ENCODE data around the gene MET. TPM values are rescaled to one million over a fixed set of nuclear protein-coding genes. Genes with fewer than 3 reads are reported as not detected.
A peak's percentile ranks its signal among the peaks of the same experiment; 100 is the strongest.

MET gene
- total RNA-seq, 1 experiment from 2014 or later, result 8.3 TPM

DNA sequence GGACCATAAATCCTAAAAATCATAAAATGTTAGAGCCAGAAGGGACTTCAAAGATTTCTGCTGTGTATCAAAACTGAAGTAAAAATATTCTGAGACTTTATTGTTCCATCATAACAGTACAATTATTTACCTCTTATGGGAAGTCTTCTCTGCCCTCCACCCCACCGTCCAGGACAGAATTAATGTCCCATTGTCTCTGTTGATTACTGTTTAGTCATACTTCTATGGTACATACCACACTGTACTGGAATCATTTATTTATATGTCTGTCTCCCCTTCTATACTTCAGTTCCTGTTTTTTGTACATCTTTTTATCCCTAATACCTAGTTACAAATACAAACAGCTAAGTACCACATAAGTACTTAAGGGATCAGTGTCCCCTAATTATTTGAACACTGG is 98.9 kb downstream of the MET start:
- Histone ChIP-seq H3K9me3 (replicated peaks) (no peaks in the 10 kb centered on the region), H3K27ac (peak overlapping the region; percentile 8; the same call in 1 of the 2 replicates), H3K27me3 (replicated peaks) (no peaks in the 10 kb centered on the region), H3K4me1 (replicated peaks) (peaks cover 33% of the 10 kb centered on the region), H3K36me3 (no peaks in the 10 kb centered on the region), H3K4me3 (no peak overlapping the region)
- DNase-seq (ENCODE audit: low read depth in 1 of 2, low spot score in 2 of 2), result no peak

DNA sequence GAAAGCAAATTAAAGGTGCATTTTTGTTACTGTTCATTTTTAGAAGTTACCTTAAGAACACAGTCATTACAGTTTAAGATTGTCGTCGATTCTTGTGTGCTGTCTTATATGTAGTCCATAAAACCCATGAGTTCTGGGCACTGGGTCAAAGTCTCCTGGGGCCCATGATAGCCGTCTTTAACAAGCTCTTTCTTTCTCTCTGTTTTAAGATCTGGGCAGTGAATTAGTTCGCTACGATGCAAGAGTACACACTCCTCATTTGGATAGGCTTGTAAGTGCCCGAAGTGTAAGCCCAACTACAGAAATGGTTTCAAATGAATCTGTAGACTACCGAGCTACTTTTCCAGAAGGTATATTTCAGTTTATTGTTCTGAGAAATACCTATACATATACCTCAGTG is 99.6 kb downstream of the MET start:
- Histone ChIP-seq H3K27me3 (replicated peaks) (no peaks in the 10 kb centered on the region), H3K9me3 (replicated peaks) (no peaks in the 10 kb centered on the region), H3K27ac (peak overlapping the region; percentile 8; the same call in 1 of the 2 replicates), H3K4me1 (replicated peaks) (peaks cover 40% of the 10 kb centered on the region), H3K4me3 (no peak overlapping the region), H3K36me3 (no peaks in the 10 kb centered on the region)
- DNase-seq (ENCODE audit: low read depth in 1 of 2, low spot score in 2 of 2), result no peak

DNA sequence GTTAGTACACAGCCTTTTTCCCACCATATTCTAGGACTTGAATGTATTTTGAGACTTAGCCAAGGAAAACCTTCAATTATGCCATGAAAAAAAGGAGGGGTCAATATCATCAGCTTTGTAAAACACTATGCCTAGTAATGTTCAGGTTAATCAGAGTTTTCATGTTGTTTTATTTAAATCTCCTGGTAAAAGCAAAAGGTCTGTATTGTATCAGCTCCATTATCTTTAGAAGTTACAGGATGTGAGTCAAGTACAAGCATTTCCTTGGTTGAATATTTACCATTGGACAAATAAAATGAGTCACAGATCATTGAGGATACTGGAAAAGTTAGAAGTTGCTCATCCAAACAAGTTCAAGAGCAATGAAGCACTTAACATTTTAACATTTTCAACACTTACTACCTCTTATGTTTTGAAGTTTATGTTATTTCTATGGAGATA is 100.4 kb downstream of the MET start:
- Histone ChIP-seq H3K4me1 (replicated peaks) (peaks cover 45% of the 10 kb centered on the region), H3K9me3 (replicated peaks) (no peaks in the 10 kb centered on the region), H3K27ac (peak overlapping the region; percentile 31; the same call in 1 of the 2 replicates), H3K27me3 (replicated peaks) (no peaks in the 10 kb centered on the region), H3K36me3 (no peaks in the 10 kb centered on the region), H3K4me3 (no peak overlapping the region)
- DNase-seq (ENCODE audit: low read depth in 1 of 2, low spot score in 2 of 2), result peak in 1 of 2 experiments; percentile 37

DNA sequence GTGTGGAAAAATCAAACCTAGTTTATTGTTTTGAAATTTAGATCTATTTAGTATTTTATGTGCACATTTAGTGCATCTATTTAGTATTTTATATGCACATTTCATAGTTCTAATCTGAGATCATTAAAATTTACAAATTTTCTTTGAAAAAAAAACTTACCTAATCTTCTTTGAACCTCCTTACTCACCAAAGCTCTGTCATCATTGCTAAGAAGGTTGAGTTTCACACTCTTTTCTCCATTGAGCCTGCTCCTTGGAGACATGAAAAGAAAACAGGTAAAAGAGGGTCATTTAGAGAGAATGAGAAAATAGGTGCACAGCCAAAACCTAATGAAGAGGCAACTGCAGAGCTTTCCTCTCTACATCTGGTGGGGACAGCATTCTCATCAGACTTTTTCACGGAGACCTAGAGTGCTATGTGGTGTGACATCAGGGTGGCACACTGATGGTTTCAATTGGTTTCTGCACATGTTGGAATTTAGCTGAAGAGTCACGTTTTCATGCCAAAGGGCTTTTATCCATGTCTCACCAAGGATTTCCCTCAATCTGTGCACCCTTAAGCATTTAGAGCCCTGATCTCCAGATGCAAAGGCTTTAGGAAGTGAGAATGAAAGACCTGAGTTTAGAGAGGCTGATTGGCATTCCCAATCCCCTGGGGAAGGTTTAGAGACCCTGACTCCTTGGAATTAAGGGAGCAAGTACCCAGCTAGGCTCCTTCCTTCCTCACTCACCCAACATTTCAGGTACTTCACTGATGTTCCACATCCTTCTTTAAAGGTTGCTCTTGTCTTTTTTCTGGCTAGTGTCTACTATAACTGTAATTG is 101.1 kb downstream of the MET start:
- no peaks in the 10 kb centered on the region for H3K27me3 ChIP-seq (replicated peaks)
- DNase-seq (ENCODE audit: low read depth in 1 of 2, low spot score in 2 of 2), result no peak
- H3K27ac ChIP-seq, result no peak overlapping the region
- peaks cover 52% of the 10 kb centered on the region for H3K4me1 ChIP-seq (replicated peaks)
- H3K36me3 ChIP-seq, result no peaks in the 10 kb centered on the region
- H3K9me3 ChIP-seq (replicated peaks), result no peaks in the 10 kb centered on the region
- H3K4me3 ChIP-seq, result no peak overlapping the region

DNA sequence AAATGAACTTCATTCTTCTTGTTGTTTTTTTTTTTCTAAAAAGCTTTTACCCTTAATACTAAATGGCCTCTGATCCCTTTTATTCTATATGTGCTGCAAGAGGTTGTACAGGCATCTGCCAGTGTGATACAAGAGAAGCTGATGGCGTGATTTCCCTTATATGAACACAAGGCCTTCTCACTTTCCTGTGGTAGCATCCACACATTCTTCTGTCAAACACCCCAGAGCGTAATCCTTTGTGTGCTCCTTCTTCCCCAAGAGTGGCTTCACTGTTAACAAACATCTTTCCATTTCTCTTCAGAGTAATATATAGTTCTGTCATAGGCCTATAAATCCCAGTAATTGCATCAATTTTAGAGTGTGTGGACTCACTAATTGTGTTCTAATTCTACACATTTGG is 104.0 kb downstream of the MET start:
- no peak overlapping the region for H3K4me3 ChIP-seq
- H3K27me3 ChIP-seq (replicated peaks), result no peaks in the 10 kb centered on the region
- H3K9me3 ChIP-seq (replicated peaks), result no peaks in the 10 kb centered on the region
- no peak for DNase-seq (ENCODE audit: low read depth in 1 of 2, low spot score in 2 of 2)
- H3K27ac ChIP-seq, result peak overlapping the region; percentile 38; the same call in 1 of the 2 replicates
- no peaks in the 10 kb centered on the region for H3K36me3 ChIP-seq
- H3K4me1 ChIP-seq (replicated peaks), result peaks cover 55% of the 10 kb centered on the region

DNA sequence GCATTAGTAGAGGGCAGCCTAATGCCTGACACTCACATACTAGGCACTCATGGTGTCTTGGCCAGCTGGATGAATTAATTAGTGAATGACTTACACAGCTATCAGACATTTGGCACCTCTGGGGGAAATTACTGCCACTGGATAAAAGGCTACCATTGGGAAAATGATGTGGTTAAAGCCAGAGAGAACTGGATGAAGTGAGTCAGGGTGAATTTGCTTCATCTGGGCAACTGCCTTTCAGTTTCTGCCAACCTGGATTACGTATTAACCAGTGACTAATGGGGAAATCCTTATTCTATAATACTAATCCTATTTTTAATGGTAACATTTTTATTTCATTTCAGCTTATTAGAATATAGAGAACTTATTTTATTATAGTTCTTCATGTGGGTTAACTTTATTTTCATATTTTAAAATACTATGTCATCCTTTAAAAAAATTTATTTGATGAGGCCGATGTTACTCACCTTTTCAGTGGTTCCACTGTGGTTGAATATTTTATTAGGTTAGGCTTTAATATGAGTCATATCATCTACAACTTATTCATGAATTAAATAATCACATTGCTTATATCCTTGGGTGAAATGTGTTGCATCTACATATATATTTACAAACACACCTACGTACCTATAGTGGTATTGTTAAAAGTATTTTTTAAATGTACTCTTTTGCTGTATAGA is 104.8 kb downstream of the MET start:
- Histone ChIP-seq H3K4me3 (no peak overlapping the region), H3K36me3 (no peaks in the 10 kb centered on the region), H3K9me3 (replicated peaks) (no peaks in the 10 kb centered on the region), H3K27me3 (replicated peaks) (no peaks in the 10 kb centered on the region), H3K27ac (peak overlapping the region; percentile 38; the same call in 1 of the 2 replicates), H3K4me1 (replicated peaks) (peaks cover 54% of the 10 kb centered on the region)
- peak in 1 of 2 experiments; percentile 22 for DNase-seq (ENCODE audit: low read depth in 1 of 2, low spot score in 2 of 2)

DNA sequence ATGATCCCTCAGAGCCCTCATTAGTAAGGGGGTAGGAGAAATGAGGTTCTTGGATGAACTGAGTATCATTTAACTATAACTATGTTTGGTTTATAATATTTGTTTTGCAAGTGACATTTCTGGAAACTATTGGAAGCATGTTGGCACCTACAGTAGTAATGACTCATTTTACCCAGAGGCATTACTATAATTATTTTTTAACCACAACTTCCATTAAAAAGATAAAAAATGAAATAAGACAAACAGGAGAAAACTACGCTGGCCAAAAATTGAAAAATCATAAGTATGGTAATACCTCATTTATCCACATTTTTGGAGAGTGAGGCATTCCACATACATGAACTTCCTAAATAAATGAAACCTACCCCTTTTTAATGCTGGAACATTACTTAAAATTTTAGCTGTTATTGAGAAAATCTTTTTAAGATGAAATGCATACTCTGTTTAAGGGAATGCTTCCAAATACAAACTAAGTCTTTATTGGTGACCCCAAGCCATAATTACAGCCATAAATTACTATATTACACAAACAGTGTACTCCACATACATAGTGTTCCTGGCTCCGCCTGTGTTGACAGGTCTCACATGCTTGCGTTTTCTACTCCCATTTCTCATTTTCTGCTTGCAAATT is 105.8 kb downstream of the MET start:
- Histone ChIP-seq H3K27ac (no peak overlapping the region), H3K27me3 (replicated peaks) (no peaks in the 10 kb centered on the region), H3K4me1 (replicated peaks) (peaks cover 54% of the 10 kb centered on the region), H3K4me3 (no peak overlapping the region), H3K9me3 (replicated peaks) (no peaks in the 10 kb centered on the region), H3K36me3 (no peaks in the 10 kb centered on the region)
- DNase-seq (ENCODE audit: low read depth in 1 of 2, low spot score in 2 of 2), result no peak

DNA sequence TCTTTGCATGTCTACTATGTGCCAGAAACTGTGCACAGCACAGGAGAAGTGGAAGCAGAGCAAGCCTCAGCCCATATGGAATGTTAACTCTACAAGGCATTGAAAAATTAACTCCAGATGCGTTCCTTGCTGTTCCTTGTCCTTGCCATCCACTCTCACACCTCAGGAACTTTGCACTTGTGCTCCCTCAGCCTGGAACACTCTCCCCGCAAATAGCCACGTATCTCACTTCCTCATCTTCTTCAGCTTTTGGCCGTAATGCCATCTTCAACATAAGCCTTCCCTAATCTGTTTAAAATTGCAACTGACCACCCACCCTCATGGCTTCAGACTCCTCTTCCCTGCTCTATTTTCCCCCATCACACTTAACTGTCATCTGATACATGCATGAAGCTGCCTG is 107.2 kb downstream of the MET start:
- H3K36me3 ChIP-seq, result no peaks in the 10 kb centered on the region
- H3K9me3 ChIP-seq (replicated peaks), result no peaks in the 10 kb centered on the region
- no peak for DNase-seq (ENCODE audit: low read depth in 1 of 2, low spot score in 2 of 2)
- H3K27ac ChIP-seq, result no peak overlapping the region
- H3K27me3 ChIP-seq (replicated peaks), result no peaks in the 10 kb centered on the region
- H3K4me1 ChIP-seq (replicated peaks), result peaks cover 50% of the 10 kb centered on the region
- no peak overlapping the region for H3K4me3 ChIP-seq

DNA sequence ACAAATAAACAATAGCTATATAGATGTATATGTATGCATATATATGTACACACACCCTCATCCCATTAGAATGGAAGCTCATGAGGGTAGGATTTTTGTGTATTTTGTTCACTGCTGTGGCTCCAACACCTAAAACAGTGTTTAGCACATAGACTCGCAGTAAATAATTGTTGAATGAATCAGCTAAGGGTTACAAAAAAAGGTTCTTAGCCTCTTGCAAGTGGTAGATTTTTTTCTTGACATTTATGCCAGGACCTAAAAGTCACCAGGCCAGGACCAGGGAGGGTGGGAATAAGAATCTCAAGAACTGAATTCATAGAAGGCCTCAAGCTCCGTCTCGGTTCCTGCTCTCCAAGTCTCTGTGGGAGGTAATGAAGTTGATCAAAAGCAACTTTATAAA is 107.9 kb downstream of the MET start:
- no peaks in the 10 kb centered on the region for H3K27me3 ChIP-seq (replicated peaks)
- H3K27ac ChIP-seq, result no peak overlapping the region
- peaks cover 50% of the 10 kb centered on the region for H3K4me1 ChIP-seq (replicated peaks)
- no peaks in the 10 kb centered on the region for H3K9me3 ChIP-seq (replicated peaks)
- H3K4me3 ChIP-seq, result no peak overlapping the region
- no peaks in the 10 kb centered on the region for H3K36me3 ChIP-seq
- DNase-seq (ENCODE audit: low read depth in 1 of 2, low spot score in 2 of 2), result no peak

DNA sequence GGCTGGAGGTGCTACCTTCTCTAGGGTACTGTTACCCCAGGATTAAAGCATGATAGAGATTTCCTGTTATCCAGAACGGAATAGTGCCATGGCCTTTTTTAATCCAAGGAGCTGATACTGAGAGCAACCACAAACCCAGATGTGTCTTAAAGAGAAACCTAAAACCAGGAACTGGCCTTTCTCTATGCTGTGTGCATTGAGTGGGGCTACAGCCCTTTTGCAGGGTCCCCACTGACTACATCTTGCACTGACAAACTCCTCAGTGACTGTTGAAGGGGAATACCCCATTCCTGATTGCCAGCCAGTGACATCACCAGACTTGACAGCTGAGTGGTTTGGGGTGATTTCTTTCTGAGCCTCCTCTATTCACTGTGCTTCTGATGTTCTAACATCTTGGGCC is 108.5 kb downstream of the MET start:
- DNase-seq (ENCODE audit: low read depth in 1 of 2, low spot score in 2 of 2), result no peak
- Histone ChIP-seq H3K4me3 (no peak overlapping the region), H3K9me3 (replicated peaks) (no peaks in the 10 kb centered on the region), H3K27ac (no peak overlapping the region), H3K36me3 (no peaks in the 10 kb centered on the region), H3K27me3 (replicated peaks) (no peaks in the 10 kb centered on the region), H3K4me1 (replicated peaks) (peaks cover 50% of the 10 kb centered on the region)

DNA sequence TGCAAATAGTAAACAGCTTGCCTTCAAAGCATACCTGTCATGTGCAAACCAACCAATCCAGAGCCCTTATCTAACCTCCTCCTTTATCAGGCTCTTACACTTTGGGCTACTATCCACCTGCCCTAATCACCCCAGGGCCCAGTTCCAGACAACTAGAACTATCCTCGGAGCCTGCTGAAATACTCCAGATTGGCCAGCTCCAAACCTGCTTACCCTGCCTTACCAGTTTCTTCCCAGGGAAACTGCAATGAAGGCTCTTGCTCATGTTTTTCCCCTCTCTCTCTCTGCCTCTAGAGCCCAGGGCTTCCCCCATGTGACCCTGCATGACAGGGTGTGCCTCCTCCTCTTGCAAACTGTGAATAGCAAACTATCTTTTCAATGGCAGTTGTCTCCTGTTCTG is 109.0 kb downstream of the MET start:
- no peaks in the 10 kb centered on the region for H3K27me3 ChIP-seq (replicated peaks)
- H3K27ac ChIP-seq, result no peak overlapping the region
- no peak overlapping the region for H3K4me3 ChIP-seq
- DNase-seq (ENCODE audit: low read depth in 1 of 2, low spot score in 2 of 2), result no peak
- peaks cover 50% of the 10 kb centered on the region for H3K4me1 ChIP-seq (replicated peaks)
- no peaks in the 10 kb centered on the region for H3K9me3 ChIP-seq (replicated peaks)
- H3K36me3 ChIP-seq, result no peaks in the 10 kb centered on the region

DNA sequence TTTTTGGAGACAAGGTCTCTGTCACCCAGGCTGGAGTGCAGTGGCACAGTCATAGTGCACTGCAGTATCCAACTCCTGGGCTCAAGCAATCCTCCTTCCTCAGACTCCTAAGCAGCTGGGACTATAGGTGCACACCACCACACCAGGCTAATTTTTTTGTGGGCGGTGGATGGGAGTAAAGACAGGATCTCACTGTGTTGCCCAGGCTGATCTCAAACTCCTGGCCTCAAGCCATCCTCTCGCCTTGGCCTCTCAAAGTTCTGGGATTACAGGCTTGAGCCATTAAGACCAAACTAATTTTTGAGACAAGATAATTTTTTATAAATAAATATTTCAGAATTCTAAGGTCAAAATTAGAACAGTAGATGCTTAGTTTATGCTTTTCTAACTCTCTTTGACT is 109.6 kb downstream of the MET start:
- peaks cover 45% of the 10 kb centered on the region for H3K4me1 ChIP-seq (replicated peaks)
- no peak overlapping the region for H3K27ac ChIP-seq

DNA sequence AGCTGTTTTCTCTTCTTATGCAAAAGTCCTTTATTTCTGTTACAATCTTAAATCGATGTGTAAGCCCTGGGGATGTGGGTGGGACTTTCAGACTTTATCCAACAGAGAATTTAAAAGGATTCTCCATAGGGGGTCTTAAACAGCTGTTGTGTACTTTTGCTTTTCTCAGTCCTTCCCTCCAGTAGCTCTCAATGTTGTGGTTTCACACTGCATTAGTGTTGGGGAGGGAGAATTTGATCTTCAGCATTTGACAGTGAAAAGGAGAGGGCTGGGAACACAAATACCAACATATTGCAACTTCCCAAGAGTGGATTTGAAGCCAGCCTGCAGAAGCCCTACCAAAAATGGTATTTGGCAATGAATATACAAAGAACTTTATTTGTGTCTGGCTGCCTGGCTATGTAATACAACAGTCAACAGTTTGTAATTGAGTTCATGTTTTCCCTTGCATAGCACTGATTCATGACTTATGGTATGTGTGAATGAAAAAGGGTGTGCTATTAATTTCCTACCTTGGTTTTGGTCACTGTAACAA is 110.2 kb downstream of the MET start:
- peak overlapping the region; percentile 30 for H3K27ac ChIP-seq
- no peak overlapping the region for H3K4me3 ChIP-seq
- no peaks in the 10 kb centered on the region for H3K27me3 ChIP-seq (replicated peaks)
- H3K36me3 ChIP-seq, result no peaks in the 10 kb centered on the region
- DNase-seq (ENCODE audit: low read depth in 1 of 2, low spot score in 2 of 2), result peak in 1 of 2 experiments; percentile 54
- no peaks in the 10 kb centered on the region for H3K9me3 ChIP-seq (replicated peaks)
- peaks cover 40% of the 10 kb centered on the region for H3K4me1 ChIP-seq (replicated peaks)

More for the DNA sequence above, 109.6 kb downstream of the MET start:
- no peak for DNase-seq (ENCODE audit: low read depth in 1 of 2, low spot score in 2 of 2)
- H3K9me3 ChIP-seq (replicated peaks), result no peaks in the 10 kb centered on the region
- H3K4me3 ChIP-seq, result no peak overlapping the region
- no peaks in the 10 kb centered on the region for H3K27me3 ChIP-seq (replicated peaks)
- no peaks in the 10 kb centered on the region for H3K36me3 ChIP-seq

Data from SJSA1 (cell line).